HG03457 (cell line): Measurements from ENCODE around the gene GFM1.
"Not testable (repeated sequence)": the region's sequence is repeated elsewhere in the genome, so short reads cannot be mapped to it uniquely, and the experiment has no call there.

Experiments used
- ATAC-seq: cut with Tn5 transposase; IDR thresholded peaks from one replicate; pipeline ENCODE4 v1.9.1; 2021; ENCODE audit warnings: moderate number of reproducible peaks; ENCODE audit not compliant: unreplicated experiment

Gene GFM1

GRCh38 chr3:158672215-158673176 is 28.2 kb downstream of the GFM1 start, which contains the start of gene LXN:
TSS of gene LXN (minus strand) at chr3:158672648. CDS start at chr3:158672478, 170 bp downstream.
- ATAC-seq: peak; percentile 100

- no peak for ATAC-seq
Measured at GRCh38 chr3:158678687-158679086, 34.4 kb downstream of the GFM1 start.

- no peak for ATAC-seq
Measured at GRCh38 chr3:158679547-158680000, 35.2 kb downstream of the GFM1 start.

- ATAC-seq: no peak
Measured at GRCh38 chr3:158680861-158681260, 36.5 kb downstream of the GFM1 start.

GRCh38 chr3:158683230-158683962 is 39.1 kb downstream of the GFM1 start:
- no peak for ATAC-seq

GRCh38 chr3:158685159-158685558 is 40.8 kb downstream of the GFM1 start:
- ATAC-seq: no peak

GRCh38 chr3:158693866-158694456 is 49.6 kb downstream of the GFM1 start:
- not testable (repeated sequence) for ATAC-seq

- ATAC-seq: no peak
Measured at GRCh38 chr3:158696618-158697017, 52.3 kb downstream of the GFM1 start.

DNA sequence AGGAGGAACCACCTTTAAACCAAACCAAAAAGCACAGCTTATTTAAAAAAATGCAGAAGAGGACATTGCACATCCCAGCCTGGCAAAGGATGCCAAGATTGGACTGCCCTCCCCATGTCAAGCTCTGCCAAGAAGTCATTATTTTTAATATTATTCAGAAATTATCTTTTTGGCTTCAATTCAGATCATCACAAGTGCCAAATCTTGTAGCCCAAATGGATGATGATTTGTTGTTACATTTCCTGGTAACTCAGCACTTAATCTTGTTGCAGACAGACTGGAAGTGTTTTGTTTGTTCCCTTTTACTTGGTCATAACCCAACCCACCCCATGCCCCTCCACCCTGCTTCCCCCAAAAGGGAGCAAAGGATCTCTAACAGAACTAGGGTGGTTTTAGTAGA is 56.2 kb downstream of the GFM1 start:
- no peak for ATAC-seq

GRCh38 chr3:158701420-158702065 is 57.2 kb downstream of the GFM1 start:
- ATAC-seq: no peak

GRCh38 chr3:158702815-158703481 is 58.6 kb downstream of the GFM1 start:
- ATAC-seq: no peak

DNA sequence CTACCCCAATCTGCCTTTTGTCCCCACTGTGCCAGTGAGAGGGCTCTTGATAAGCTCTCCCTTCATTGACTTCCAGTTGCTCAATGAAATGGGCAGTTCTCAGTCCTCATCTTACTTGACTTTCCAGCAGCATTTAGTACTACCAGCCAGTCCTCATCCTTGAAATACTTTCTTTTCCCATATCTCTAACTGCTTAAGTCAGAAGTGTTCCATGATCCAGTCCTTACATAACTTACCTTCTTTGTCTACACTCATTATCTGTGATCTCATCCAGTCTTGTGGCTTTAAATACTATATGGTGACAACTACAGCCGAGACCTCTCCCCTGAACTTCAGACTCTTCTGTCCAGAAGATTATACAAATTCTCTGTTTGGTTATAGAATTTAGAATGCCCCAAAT is 59.2 kb downstream of the GFM1 start:
- ATAC-seq: no peak

GRCh38 chr3:158709666-158710083 is 65.3 kb downstream of the GFM1 start:
- ATAC-seq: no peak

DNA sequence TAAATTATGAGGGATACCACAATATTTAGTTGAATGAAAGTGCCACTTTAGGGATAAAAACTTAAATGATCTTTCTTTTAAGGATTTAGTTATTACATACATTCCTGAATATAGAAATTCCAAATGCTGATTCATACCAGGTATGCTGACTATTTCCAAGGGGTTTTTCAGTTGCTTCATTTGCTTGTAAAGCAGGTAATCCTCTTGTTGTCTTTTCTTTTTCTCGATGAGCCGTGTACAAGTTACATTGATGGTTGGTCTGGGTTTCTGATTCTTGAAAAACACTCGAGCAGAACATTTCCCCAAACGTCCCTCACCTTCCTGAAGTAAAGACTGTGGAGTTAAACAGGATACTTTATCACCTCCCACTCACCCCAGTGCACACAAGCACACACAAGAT is 66.3 kb downstream of the GFM1 start:
- ATAC-seq: no peak

DNA sequence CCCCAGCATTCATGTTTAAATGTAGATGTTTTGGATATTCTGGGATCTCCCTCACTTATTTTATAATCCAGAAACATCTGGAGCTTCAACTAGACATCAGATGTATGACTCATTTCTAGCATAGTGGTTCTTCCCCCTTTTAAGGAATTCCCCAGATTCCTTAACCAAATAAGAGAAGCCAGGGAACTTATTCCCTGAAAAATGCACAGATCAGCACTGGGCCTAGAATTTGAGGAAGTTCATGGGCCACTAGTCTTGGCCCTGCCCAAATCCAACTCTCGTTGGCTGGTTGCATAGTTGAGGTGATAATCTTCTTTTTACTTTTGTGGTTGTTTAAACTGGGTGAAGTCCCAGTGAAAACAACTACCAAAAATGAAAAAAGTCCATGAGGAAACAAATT is 67.6 kb downstream of the GFM1 start:
- ATAC-seq: no peak

DNA sequence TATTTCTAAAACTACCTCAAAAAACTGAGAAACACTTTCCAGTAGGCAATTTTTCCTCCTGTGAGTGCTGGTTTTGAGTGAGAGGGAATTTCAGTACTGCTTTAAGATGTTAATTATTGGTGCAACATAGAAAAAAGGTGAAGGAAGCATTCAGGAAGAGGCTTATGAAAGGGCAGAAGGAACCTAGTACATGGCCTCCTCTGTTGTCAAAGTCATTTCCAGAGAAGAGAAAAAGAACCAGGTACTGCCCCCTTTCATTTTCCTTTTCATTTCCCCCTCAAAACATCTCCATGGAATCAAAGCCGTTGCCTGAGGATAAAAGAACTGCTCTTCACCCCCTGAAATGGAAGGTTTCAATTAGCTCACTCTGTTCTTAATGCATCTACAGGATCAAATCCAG is 68.1 kb downstream of the GFM1 start:
- no peak for ATAC-seq

DNA sequence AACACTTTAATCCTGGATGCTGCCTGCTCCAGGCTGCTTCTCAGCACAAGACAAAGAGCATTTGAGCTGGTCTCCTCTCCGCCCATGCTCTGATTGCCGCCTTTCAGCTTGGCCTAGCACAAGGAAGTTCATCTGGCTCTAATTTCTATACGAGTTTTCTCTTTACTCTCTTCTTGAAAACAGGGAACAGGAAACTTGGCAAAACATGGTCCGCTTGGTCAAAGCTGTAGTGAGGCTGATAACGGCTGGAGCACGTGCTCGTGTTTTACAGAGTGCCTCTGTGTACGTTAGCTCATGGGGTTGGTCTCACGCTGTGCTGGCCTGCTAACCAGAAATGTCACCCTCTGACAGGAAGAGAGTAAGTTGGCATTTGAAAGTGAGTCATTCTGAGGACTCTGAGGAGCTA is 68.8 kb downstream of the GFM1 start:
- ATAC-seq: no peak

DNA sequence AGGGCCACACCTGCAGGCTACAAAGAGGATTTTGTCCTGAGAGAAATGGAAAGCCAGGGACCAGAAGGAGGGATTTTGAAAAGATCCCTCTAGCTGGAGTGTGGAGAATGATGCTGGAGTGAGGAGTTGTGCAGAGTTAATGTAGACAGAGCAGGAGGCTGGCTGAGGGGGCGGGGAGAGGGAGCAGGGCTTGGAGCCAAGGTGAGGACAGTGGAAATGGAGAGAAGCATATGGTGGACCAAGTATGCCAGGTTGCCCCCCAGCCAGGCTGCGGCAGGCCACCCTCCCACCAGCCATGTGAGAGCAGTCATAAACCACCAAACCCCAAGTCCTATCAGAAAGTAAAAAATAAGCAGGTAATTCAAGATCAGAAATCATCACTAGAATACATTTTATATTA is 73.2 kb downstream of the GFM1 start:
- ATAC-seq: no peak

DNA sequence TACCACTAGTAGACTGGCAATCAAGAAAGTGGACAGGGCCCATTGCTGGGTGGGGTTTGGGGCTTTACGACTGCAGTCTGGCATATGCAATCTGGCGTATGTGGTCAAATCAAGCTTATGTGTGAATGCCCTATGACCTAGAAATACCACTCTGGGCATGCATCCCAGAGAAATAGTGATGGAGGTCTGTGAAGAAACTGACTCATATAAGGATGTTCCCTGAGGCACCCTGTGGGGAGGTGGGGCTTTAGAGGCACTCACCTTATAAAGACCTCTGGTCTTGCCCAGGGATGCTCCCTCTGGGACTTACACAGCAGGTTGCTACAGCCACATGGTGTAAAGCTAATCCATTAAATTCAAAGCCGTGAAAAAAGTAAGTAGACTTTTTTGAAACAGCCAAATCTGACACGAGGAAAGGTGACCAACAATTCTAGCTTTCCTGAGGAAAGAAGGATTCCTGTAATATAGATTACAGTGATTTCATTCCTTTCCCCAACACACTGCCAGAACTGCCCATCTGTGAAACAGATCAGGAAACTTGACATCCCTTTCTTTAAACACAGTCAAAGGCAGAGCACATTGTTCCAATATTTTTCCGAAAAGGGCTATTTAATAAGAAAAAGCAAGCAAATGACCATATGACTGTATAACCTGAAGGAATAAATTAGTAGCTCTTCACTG is 74.3 kb downstream of the GFM1 start:
- no peak for ATAC-seq

DNA sequence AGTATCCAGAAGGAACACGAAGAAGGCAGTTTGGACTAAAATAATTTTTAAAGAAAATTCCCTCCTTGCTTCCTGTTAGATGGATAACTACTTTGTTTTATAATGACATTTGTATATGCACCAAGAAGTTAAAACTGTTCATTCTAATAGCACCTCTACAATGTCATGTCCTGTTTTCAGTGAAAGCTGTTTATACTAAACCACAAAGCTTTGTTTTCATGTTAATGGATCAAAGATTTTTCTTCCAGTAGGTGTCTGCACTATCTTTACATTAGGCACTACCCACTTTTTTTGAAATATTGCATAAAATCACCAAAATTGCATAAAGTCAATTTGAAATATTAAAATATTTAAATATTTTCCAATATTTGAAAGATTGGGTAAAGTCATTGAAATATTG is 77.8 kb downstream of the GFM1 start:
- ATAC-seq: no peak
